HFFc6 (cell line): Measurements from ENCODE around the gene SDCBP2. TPM values are rescaled to one million over a fixed set of nuclear protein-coding genes. Genes with fewer than 3 reads are reported as not detected.

Experiments used
- DNase-seq: peaks from one replicate; pipeline ENCODE4 v3.0.0-alpha.2; 2018
- H3K27ac Mint-ChIP-seq: 2 replicates; pipeline ENCODE4 v1.8.0; 2020; ENCODE audit warnings: mild to moderate bottlenecking, mixed read lengths
- H3K27me3 Mint-ChIP-seq: 2 replicates; pipeline ENCODE4 v1.8.0; 2021; ENCODE audit warnings: mild to moderate bottlenecking, moderate library complexity, mixed read lengths; ENCODE audit not compliant: insufficient read depth
- H3K36me3 Mint-ChIP-seq: 2 replicates; pipeline ENCODE4 v1.8.0; 2021; ENCODE audit warnings: low read depth, mixed read lengths
- H3K4me1 Mint-ChIP-seq: 2 replicates; pipeline ENCODE4 v1.8.0; 2020; ENCODE audit warnings: low read depth, mixed read lengths
- H3K4me3 Mint-ChIP-seq: 2 replicates; pipeline ENCODE4 v1.8.0; 2020; ENCODE audit warnings: mild to moderate bottlenecking, moderate library complexity, mixed read lengths
- H3K9me3 Mint-ChIP-seq: 2 replicates; pipeline ENCODE4 v1.8.0; 2020; ENCODE audit warnings: mild to moderate bottlenecking, mixed read lengths
- total RNA-seq, 6 experiments: library from RNA; stranded (reverse); fragmentation: NEBNext Ultra II Directional; extraction: Animal tissue kit (Norgen Biotek cat#: 25700); gene quantifications; 2 replicates in 1 of 6; 3 replicates in 5 of 6; pipeline ENCODE4 v1.2.3, GENCODE V29; 2021
- TF ChIP-seq, protein P1 (sequence below): fragments of 200-600 bp; sonication (generic); IDR thresholded peaks from 2 replicates; pipeline ENCODE4 v1.5.0; 2021; ENCODE audit warnings: antibody characterized with exemption, mild to moderate bottlenecking

The SDCBP2 gene
- total RNA-seq, 6 experiments from 2014 or later, result 0.51 to 1.5 (median 0.76) TPM

DNA sequence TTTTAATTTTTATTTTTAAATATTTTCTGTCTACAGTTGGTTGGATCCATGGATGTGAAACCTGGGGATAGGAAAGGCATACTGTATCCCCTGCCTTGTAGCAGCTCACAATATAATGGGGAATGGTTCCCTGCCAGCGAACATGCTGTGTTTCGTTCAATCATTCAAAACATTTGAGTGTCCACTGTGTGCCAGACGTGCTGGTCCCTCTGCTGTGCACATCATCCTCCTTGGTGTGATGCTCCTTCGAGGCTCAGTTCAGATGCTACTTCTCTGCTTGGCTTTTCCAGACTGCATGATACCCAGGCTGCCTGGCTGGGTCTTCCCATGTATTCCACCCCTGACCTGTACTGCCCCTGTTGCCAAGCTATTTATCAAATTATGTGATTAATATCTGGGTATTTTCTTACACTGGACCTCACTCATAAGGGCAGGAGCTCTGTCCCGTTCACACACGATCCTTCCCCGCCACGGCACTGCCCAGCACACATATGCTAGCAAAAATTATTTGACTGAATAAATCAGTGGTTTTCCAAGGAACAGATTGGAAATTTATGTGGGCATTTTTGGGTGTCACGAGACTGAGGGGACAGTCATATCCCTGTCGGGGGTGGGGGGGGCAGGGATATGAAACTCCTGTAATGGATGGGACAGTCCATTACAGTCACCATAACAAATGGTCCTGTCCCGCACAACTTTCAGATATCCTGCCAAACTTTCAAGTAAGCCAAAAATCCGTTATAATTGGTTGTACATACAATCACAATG lies 4.9 kb downstream of the SDCBP2 start:
- DNase-seq, result no peak
- Mint-ChIP-seq H3K4me1 (peaks cover 21% of the 10 kb centered on the region), H3K9me3 (no peaks in the 10 kb centered on the region), H3K36me3 (no peaks in the 10 kb centered on the region), H3K27ac (no peak overlapping the region), H3K27me3 (peaks cover 2% of the 10 kb centered on the region; the same call in 1 of the 2 replicates), H3K4me3 (no peak overlapping the region)
- TF ChIP-seq, protein P1, sequence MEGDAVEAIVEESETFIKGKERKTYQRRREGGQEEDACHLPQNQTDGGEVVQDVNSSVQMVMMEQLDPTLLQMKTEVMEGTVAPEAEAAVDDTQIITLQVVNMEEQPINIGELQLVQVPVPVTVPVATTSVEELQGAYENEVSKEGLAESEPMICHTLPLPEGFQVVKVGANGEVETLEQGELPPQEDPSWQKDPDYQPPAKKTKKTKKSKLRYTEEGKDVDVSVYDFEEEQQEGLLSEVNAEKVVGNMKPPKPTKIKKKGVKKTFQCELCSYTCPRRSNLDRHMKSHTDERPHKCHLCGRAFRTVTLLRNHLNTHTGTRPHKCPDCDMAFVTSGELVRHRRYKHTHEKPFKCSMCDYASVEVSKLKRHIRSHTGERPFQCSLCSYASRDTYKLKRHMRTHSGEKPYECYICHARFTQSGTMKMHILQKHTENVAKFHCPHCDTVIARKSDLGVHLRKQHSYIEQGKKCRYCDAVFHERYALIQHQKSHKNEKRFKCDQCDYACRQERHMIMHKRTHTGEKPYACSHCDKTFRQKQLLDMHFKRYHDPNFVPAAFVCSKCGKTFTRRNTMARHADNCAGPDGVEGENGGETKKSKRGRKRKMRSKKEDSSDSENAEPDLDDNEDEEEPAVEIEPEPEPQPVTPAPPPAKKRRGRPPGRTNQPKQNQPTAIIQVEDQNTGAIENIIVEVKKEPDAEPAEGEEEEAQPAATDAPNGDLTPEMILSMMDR, result no peak

DNA sequence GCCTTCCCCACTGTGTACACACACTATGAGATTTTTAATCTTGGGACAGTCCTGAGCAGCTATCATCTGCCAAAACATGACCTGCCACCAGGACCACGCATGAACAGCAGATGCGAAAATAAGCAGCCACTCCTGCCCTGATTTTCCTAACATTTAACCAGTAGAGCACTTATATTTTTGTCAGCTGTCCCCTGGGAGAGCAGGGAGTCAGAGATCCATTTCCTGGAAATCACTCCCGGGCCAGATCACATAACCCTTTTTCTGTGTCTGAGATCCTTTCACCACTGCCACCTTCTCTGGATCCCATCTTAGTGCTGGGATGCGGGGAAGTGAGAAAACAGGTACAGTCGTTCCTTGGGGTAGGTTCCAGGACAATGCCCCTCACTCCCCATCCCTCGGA lies 5.7 kb downstream of the SDCBP2 start:
- TF ChIP-seq, protein P1, result no peak
- DNase-seq, result no peak
- peak overlapping the region; percentile 34; the same call in 1 of the 2 replicates for H3K4me3 Mint-ChIP-seq
- peaks cover 2% of the 10 kb centered on the region; the same call in 1 of the 2 replicates for H3K27me3 Mint-ChIP-seq
- H3K4me1 Mint-ChIP-seq, result peaks cover 27% of the 10 kb centered on the region
- peak overlapping the region; percentile 94 for H3K27ac Mint-ChIP-seq
- H3K36me3 Mint-ChIP-seq, result no peaks in the 10 kb centered on the region
- no peaks in the 10 kb centered on the region for H3K9me3 Mint-ChIP-seq

GRCh38 chr20:1322511-1323245 lies 6.3 kb downstream of the SDCBP2 start:
- peak; percentile 79 for DNase-seq
- Mint-ChIP-seq H3K4me1 (peaks cover 32% of the 10 kb centered on the region), H3K4me3 (peak overlapping the region; percentile 34; the same call in 1 of the 2 replicates), H3K36me3 (no peaks in the 10 kb centered on the region), H3K9me3 (no peaks in the 10 kb centered on the region), H3K27ac (peak overlapping the region; percentile 94), H3K27me3 (peaks cover 2% of the 10 kb centered on the region; the same call in 1 of the 2 replicates)
- TF ChIP-seq, protein P1, result no peak

DNA sequence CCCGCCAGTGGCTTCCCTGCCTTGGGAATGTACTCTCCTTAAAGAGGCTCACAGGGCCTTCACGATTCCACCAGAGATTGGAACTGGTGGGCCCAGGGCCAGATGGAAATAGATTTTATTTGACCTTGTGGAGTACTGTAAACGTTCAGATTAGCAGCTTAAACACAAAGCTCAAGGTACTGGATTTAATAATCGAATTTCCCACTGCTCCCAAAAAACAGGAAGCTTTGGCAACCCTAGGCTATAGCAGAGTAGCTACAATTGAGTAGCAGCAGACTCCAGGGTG lies 7.3 kb downstream of the SDCBP2 start:
- peak overlapping the region; percentile 94; the same call in 1 of the 2 replicates for H3K27ac Mint-ChIP-seq
- no peaks in the 10 kb centered on the region for H3K36me3 Mint-ChIP-seq
- H3K4me3 Mint-ChIP-seq, result no peak overlapping the region
- H3K4me1 Mint-ChIP-seq, result peaks cover 34% of the 10 kb centered on the region
- TF ChIP-seq, protein P1, result no peak
- no peak for DNase-seq
- H3K27me3 Mint-ChIP-seq, result peaks cover 2% of the 10 kb centered on the region; the same call in 1 of the 2 replicates
- no peaks in the 10 kb centered on the region for H3K9me3 Mint-ChIP-seq

DNA sequence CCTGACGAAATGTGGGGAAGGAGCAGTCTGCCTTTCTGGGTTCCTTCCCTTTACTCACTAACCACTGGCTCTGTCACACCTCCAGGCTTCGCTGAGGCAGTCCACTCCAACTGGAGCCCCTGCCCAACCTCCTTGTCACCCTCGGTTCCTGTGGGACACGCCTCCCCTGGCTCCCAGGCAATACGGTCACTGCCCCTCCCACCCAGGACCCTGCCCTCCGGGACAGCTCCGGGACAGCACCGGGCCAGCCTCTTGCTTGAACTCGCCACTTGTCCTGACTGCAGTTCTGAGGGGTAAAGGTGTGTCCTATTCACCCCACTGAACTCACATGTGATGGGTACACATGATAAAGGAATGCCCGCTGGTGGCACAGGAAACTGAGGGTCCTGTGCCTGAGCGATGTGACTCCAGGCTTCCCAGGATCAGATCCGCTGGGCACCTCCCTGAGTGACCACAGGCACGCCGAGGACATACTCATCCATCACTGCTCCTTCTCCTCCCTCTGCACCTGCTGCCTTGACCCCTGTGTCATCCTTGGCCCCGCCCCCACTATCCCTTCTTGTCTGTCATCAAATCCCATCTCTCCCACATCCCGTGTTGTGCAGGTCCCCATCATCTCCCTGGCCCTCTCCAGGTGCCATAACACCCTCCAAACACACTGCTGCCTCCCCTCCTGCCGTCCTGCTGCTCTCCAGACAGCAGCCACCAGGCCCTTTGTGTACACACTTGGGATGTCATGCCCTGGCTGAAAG lies 7.9 kb downstream of the SDCBP2 start:
- H3K27ac Mint-ChIP-seq, result 0 out of 2 replicates have a peak overlapping the region, but pooled peaks have one; percentile 94
- DNase-seq, result no peak
- H3K36me3 Mint-ChIP-seq, result no peaks in the 10 kb centered on the region
- H3K27me3 Mint-ChIP-seq, result peaks cover 2% of the 10 kb centered on the region; the same call in 1 of the 2 replicates
- no peaks in the 10 kb centered on the region for H3K9me3 Mint-ChIP-seq
- TF ChIP-seq, protein P1, result no peak
- peaks cover 34% of the 10 kb centered on the region for H3K4me1 Mint-ChIP-seq
- no peak overlapping the region for H3K4me3 Mint-ChIP-seq
